Stimulated activated memory B cell treated with anti-CD40 and anti-IgM and Interleukin-4, amounts not matched to agents 10 μg/mL and 1 μg/mL and 100 μg/mL, for 72 hours (primary cell): Measurements from ENCODE around the gene TACR2.
"Not testable (repeated sequence)": the region's sequence is repeated elsewhere in the genome, so short reads cannot be mapped to it uniquely, and the experiment has no call there.

Experiments used
- ATAC-seq: fragments of 150-1000 bp; cut with Tn5 transposase; 2 replicates; pipeline ENCODE4 v1.10.0; 2021
- H3K27ac Mint-ChIP-seq: one replicate; pipeline ENCODE4 v1.8.0; 2022; ENCODE audit warnings: mild to moderate bottlenecking, mixed read lengths
- H3K27me3 Mint-ChIP-seq: one replicate; pipeline ENCODE4 v1.8.0; 2022; ENCODE audit warnings: mixed read lengths
- H3K36me3 Mint-ChIP-seq: one replicate; pipeline ENCODE4 v1.8.0; 2022; ENCODE audit warnings: mixed read lengths
- H3K4me1 Mint-ChIP-seq: one replicate; pipeline ENCODE4 v1.8.0; 2022; ENCODE audit warnings: mixed read lengths
- H3K4me3 Mint-ChIP-seq: one replicate; pipeline ENCODE4 v1.8.0; 2022; ENCODE audit warnings: mild to moderate bottlenecking, moderate library complexity, mixed read lengths
- H3K9me3 Mint-ChIP-seq: one replicate; pipeline ENCODE4 v1.8.0; 2022; ENCODE audit warnings: mixed read lengths

The TACR2 gene

DNA sequence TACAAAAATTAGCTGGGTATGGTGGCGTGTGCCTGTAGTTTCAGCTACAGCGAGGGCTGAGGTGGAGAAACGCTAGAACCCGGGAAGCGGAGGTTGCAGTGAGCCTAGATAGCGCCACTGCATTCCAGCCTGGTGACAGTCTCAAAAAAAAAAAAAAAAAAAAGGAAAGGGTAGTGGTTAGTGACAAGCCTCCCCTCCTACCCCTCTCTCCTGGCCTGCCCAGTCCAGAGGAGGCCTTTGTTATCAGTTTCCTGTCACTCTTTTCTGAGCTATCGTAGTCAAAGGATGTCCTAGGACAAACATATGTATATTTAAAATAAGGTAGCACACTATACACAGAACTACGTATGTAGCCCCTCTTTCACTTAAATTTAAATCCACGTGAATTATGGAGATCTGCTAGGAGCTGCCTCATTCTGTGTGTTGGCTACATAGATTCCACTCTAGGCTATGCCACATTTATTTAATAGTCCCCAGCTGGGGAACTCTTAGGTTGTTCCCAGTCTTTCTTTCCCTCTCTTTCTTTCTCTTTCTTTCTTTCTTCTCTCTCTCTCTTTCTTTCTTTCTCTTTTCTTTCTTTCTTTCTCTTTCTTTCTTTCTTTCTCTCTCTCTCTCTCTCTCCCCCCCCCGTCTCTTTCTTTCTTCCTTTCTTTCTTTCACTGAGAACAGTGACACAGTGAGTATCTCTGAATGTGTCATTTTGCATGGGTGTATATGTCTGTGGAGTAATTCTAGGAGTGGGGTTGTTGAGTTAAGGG, 38.5 kb upstream of the TACR2 start:
- no peaks in the 10 kb centered on the region for H3K36me3 Mint-ChIP-seq
- no peak for ATAC-seq
- no peak overlapping the region for H3K27ac Mint-ChIP-seq
- H3K9me3 Mint-ChIP-seq, result no peaks in the 10 kb centered on the region
- peaks cover 17% of the 10 kb centered on the region for H3K4me1 Mint-ChIP-seq
- H3K27me3 Mint-ChIP-seq, result peaks cover 65% of the 10 kb centered on the region
- H3K4me3 Mint-ChIP-seq, result no peak overlapping the region

DNA sequence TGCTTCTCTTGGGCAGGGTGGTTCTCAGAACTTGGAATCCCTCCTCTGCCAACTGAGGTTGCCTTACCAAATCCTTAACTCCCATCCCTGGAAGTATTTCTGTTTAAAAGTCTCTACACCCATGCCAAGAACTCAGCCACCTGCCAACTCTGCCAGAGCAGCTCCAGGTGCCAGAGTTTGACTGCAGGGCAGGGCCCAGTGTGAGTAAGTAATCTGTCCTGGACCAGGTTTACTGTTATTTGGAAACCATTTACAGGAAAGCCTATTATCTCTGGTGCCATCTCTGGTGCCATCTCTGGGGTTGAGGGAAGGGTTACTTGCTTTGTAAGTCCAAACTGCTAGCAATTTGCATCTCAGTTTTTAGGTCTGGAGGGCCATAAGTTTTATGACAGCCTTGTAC, 37.1 kb upstream of the TACR2 start:
- Mint-ChIP-seq H3K9me3 (no peaks in the 10 kb centered on the region), H3K36me3 (no peaks in the 10 kb centered on the region), H3K4me3 (no peak overlapping the region), H3K27ac (no peak overlapping the region), H3K27me3 (peaks cover 62% of the 10 kb centered on the region), H3K4me1 (peaks cover 17% of the 10 kb centered on the region)
- no peak for ATAC-seq

DNA sequence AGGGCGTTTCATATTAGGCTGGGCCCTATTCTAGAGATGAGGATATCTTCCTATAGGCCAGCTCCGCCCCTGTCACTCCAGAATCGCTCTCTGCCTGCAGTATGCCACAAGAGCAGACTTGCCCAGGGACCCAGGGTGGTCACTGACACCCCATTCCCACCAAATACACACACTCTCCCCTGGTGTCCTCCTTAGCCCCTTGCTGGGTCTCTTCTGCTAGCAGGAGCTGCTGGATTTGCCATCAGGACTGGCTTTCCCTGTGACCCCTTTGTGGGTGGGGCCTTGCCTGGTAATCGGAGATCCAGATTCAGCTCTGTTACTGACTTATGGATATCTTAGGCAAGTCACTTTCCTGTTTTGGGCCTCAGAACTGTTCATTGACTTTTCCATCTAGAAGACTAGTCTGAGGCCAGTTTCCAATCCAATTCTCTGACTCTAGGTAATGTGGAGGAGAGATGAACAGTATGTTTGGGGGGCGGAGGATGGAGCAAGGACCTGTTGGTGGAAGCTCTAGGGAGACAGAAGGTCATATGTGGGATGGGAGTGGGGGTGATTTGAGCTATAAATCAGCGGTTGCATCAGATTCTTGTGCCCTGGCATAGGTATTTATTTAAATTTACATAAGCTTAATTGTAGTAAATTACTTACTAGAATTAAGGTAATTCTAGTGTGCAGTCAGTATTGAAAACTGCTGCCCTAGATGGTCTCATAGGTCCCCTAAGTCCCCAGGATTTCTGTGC, 36.1 kb upstream of the TACR2 start:
- peaks cover 17% of the 10 kb centered on the region for H3K4me1 Mint-ChIP-seq
- no peaks in the 10 kb centered on the region for H3K36me3 Mint-ChIP-seq
- H3K9me3 Mint-ChIP-seq, result no peaks in the 10 kb centered on the region
- ATAC-seq, result no peak
- H3K27ac Mint-ChIP-seq, result no peak overlapping the region
- peaks cover 65% of the 10 kb centered on the region for H3K27me3 Mint-ChIP-seq
- no peak overlapping the region for H3K4me3 Mint-ChIP-seq

DNA sequence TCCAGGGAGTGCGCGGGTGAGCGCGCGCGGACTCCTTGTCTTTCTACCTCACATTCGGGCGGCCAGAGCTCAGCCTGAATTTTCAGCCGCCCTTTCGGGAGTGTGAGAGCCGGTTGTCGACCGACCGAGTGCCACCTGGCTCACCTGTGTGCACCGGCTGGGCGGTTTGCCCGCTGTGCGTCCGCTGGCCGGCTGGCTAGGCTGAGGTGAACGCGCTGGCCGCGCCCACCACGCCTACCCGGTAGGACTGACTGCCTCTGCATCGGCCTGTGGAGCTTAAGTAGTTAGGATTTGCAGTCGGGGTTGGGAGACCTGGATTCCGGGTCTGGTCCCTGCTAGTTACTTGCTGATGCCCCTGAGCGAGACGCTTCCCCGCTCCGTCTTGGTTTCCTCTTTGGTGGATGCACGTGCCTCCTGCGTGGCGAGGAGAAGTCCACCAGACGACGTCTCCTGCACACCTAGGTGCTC, 35.1 kb upstream of the TACR2 start:
- peaks cover 58% of the 10 kb centered on the region for H3K27me3 Mint-ChIP-seq
- peaks cover 17% of the 10 kb centered on the region for H3K4me1 Mint-ChIP-seq
- no peak overlapping the region for H3K27ac Mint-ChIP-seq
- H3K36me3 Mint-ChIP-seq, result no peaks in the 10 kb centered on the region
- H3K4me3 Mint-ChIP-seq, result peak overlapping the region; percentile 90
- no peaks in the 10 kb centered on the region for H3K9me3 Mint-ChIP-seq
- ATAC-seq, result no peak

DNA sequence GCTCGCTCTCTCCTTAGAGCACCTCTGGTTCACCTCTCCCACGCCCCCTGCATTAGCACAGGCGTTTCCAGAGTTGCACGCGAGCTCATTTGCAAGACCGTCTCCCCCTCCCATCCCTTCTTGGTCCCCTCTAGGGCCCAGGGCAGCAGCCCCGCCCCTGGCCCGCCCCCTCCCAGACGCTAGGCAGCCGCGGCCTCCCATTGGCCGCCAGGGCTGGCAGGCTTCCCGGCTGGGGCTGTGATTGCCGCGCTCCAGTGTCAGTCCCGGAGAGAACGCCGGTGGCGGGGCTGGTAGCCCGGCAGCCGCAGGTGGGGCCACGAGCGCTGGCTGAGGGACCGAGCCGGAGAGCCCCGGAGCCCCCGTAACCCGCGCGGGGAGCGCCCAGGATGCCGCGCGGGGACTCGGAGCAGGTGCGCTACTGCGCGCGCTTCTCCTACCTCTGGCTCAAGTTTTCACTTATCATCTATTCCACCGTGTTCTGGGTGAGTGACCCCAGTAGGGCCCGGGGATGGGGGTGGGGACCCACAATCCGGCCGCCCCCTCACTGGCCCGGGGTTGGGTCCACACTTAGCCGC, 34.6 kb upstream of the TACR2 start, which contains the start of gene TSPAN15:
TSS of gene TSPAN15 (plus strand) at position 257 of the 575 bp plus-strand sequence. CDS start at position 387, 130 bp downstream.
- Mint-ChIP-seq H3K27me3 (peaks cover 56% of the 10 kb centered on the region), H3K36me3 (no peaks in the 10 kb centered on the region), H3K4me1 (peaks cover 17% of the 10 kb centered on the region), H3K4me3 (peak within 1 kb of the TSS; percentile 90), H3K27ac (no peak within 1 kb of the TSS), H3K9me3 (no peaks in the 10 kb centered on the region)
- ATAC-seq, result peak; percentile 87

DNA sequence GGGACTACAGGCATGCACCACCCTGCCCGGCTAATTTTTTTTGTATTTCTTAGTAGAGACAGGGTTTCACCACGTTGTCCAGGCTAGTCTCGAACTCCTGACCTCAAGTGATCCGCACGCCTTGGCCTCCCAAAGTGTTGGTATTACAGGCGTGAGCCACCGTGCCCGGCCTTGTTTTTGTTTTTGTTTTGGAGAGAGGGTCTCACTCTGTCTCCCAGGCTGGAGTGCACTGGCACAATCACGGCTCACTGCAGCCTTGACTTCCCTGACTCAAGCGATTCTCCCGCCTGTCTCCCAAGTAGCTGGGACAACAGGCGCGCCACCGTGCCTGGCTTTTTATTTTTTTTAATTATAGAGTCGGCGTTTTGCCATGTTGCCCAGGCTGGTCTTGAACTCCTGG, 33.7 kb upstream of the TACR2 start:
- H3K9me3 Mint-ChIP-seq, H3K4me3 Mint-ChIP-seq, H3K36me3 Mint-ChIP-seq, H3K27ac Mint-ChIP-seq, ATAC-seq: not testable (repeated sequence)
- H3K27me3 Mint-ChIP-seq, result peaks cover 50% of the 10 kb centered on the region
- H3K4me1 Mint-ChIP-seq, result peaks cover 17% of the 10 kb centered on the region

DNA sequence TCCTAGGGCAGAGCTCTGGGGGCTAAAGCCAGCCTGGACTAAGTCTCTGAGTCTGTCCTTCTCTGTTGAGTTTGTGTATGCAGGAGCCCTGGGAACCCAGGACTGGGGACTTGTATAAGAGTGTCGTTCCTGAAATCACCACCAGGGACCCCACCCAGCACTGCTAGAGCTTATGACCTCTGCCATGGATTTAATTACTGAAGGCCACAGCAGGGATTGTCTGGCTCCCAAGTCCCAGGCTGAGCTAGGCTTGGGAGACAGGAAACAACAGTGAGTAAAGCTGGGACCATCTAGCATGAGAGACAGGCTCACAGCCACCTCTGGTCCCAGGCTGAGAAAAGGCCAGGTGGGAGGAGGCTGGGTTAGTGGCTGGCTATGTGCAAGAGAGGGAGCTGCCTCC, 33.1 kb upstream of the TACR2 start:
- ATAC-seq, result peak; percentile 42
- H3K27me3 Mint-ChIP-seq, result peaks cover 46% of the 10 kb centered on the region
- peaks cover 17% of the 10 kb centered on the region for H3K4me1 Mint-ChIP-seq
- no peaks in the 10 kb centered on the region for H3K36me3 Mint-ChIP-seq
- H3K27ac Mint-ChIP-seq, result no peak overlapping the region
- no peak overlapping the region for H3K4me3 Mint-ChIP-seq
- H3K9me3 Mint-ChIP-seq, result no peaks in the 10 kb centered on the region

DNA sequence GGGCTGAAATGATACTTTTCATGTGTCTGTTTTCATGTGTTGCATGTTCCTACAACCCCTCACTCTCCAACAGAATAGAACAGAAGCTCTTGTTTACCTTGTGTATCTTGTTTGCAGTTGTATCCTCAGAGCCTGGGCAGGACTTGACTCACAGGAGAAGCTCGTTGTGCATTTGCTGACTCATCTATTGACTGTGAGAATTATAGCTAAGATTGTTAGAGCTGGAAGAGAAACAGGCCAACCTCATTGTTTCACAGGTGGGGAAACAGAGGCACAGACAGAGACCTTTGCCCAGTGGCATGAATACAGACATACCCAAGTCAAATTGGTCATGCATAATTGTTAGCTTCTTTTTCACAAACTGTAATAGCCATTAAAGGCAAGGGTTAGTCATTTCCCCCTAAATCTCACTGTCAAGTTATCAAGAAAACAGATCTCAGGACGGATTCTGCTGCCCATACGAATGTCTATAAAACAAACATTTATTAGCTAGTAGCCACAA, 30.0 kb upstream of the TACR2 start:
- no peak for ATAC-seq
- H3K4me3 Mint-ChIP-seq, result no peak overlapping the region
- peaks cover 11% of the 10 kb centered on the region for H3K4me1 Mint-ChIP-seq
- no peaks in the 10 kb centered on the region for H3K36me3 Mint-ChIP-seq
- peaks cover 43% of the 10 kb centered on the region for H3K27me3 Mint-ChIP-seq
- no peaks in the 10 kb centered on the region for H3K9me3 Mint-ChIP-seq
- H3K27ac Mint-ChIP-seq, result no peak overlapping the region

DNA sequence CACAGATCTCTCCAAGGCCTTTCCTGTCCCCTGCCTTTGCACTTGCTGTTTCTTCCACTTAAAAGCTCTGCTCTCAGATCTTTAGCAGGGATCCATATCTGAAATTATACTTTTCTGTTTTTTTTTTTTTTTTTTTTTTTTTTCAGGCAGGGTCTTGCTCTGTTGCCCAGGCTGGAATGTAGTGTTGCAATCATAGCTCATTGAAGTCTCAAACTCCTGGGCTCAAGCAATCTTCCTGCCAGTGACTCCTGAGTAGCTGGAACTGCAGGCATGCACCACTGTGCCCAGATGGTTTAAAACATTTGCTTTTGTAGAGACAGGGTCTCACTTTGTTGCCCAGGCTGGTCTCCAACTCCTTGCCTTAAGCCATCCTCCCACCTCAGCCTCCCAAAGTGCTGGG, 29.5 kb upstream of the TACR2 start:
- peaks cover 43% of the 10 kb centered on the region for H3K27me3 Mint-ChIP-seq
- no peak overlapping the region for H3K27ac Mint-ChIP-seq
- H3K4me1 Mint-ChIP-seq, result peaks cover 6% of the 10 kb centered on the region
- ATAC-seq, result no peak
- H3K9me3 Mint-ChIP-seq, result no peaks in the 10 kb centered on the region
- H3K36me3 Mint-ChIP-seq, result no peaks in the 10 kb centered on the region
- H3K4me3 Mint-ChIP-seq, result no peak overlapping the region

DNA sequence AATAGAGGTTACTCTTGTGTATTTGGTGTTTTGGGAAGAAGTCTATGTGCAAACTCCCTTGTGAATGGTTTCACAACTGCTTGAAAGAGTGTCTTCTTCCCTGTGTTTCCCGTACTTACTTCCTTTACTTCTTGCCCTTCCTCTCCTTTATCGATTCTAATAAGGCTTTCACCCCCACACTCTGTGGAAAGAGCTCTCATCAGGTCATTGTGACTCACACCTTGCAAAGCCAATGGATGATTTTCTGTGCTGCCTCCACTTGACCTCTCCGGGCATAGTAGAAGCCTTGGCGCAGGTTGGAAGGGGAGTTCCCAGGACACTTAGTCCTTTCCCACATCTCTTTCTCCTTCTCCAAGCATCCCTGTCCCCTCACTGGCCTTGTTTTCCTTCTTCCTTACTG, 28.3 kb upstream of the TACR2 start:
- no peaks in the 10 kb centered on the region for H3K9me3 Mint-ChIP-seq
- ATAC-seq, result no peak
- no peak overlapping the region for H3K27ac Mint-ChIP-seq
- H3K36me3 Mint-ChIP-seq, result no peaks in the 10 kb centered on the region
- H3K27me3 Mint-ChIP-seq, result peaks cover 38% of the 10 kb centered on the region
- no peak overlapping the region for H3K4me3 Mint-ChIP-seq
- H3K4me1 Mint-ChIP-seq, result no peaks in the 10 kb centered on the region

DNA sequence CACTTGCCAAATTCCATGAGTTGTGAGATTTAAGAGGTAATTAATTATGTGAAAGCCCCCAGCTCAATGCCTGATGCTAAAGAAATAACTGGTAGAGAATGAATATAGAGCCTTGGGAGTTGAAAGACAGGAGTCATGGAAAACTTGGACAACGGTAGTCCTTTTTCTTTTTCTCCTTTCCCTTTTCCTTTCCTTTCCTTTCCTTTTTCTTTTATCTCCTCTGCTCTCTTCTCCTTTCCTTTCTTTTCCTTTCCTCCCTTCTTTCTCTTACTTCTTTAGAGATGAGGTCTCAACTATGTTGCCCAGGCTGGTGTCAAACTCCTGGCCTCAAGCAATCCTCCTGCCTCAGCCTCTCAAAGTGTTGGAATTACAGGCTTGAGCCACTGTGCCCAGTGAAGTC, 26.6 kb upstream of the TACR2 start:
- H3K27me3 Mint-ChIP-seq, result peaks cover 42% of the 10 kb centered on the region
- H3K36me3 Mint-ChIP-seq, result no peaks in the 10 kb centered on the region
- H3K9me3 Mint-ChIP-seq, result no peaks in the 10 kb centered on the region
- H3K4me1 Mint-ChIP-seq, result no peaks in the 10 kb centered on the region
- H3K4me3 Mint-ChIP-seq, result no peak overlapping the region
- no peak overlapping the region for H3K27ac Mint-ChIP-seq
- ATAC-seq, result no peak

DNA sequence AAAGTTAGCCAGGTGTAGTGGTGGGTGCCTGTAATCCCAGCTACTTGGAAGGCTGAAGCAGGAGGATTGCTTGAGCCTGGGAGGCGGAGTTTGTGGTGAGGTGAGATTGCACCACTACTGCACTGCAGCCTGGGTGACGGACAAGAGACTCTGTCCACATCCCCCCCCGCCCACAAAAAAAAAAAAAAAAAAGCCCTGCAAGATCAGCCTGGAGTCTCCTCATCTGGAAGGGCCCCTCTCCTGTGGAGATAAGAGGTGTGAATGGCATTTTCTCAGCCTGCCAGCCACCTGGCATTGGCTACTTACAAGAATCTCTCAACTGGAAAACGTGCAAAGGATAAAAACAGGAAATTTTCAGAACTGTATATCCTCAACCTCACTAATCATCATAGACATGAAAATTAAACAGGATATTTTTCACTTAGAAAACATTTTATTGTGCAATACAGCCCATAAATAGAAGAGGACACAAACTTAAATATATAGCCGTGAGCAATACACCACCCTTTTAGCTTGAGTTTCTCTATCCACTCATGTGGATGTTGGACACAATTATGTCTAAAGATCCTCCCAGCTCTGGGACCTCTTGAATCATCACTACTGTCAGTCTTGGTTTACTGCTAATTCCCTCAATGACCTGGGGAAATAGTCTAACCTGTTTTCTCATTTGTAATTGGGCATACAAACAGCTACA, 23.2 kb upstream of the TACR2 start:
- Mint-ChIP-seq H3K9me3 (no peaks in the 10 kb centered on the region), H3K27ac (no peak overlapping the region), H3K4me3 (no peak overlapping the region), H3K27me3 (peaks cover 59% of the 10 kb centered on the region), H3K36me3 (no peaks in the 10 kb centered on the region), H3K4me1 (no peaks in the 10 kb centered on the region)
- ATAC-seq, result no peak

DNA sequence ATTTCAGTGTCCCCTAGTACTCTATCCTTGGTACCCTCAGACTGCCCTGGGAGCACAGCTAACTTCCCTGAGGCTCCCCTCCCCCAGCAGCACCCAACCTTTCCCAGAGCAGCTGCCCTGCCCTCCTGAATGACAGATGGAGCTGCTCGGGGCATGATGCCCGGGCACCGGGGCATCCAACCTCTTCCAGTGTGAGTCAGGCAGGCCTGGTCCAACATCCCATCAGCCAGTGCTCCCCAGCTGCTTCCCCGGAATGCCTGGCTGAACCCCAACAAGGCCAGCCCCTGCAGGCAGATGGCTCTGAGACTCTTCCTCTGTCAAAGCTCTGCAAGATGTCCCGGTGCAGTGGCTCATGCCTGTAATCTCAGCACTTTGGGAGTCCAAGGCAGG, 22.6 kb upstream of the TACR2 start:
- Mint-ChIP-seq H3K4me1 (no peaks in the 10 kb centered on the region), H3K4me3 (no peak overlapping the region), H3K27ac (no peak overlapping the region), H3K9me3 (no peaks in the 10 kb centered on the region), H3K36me3 (no peaks in the 10 kb centered on the region), H3K27me3 (peaks cover 65% of the 10 kb centered on the region)
- ATAC-seq, result no peak

DNA sequence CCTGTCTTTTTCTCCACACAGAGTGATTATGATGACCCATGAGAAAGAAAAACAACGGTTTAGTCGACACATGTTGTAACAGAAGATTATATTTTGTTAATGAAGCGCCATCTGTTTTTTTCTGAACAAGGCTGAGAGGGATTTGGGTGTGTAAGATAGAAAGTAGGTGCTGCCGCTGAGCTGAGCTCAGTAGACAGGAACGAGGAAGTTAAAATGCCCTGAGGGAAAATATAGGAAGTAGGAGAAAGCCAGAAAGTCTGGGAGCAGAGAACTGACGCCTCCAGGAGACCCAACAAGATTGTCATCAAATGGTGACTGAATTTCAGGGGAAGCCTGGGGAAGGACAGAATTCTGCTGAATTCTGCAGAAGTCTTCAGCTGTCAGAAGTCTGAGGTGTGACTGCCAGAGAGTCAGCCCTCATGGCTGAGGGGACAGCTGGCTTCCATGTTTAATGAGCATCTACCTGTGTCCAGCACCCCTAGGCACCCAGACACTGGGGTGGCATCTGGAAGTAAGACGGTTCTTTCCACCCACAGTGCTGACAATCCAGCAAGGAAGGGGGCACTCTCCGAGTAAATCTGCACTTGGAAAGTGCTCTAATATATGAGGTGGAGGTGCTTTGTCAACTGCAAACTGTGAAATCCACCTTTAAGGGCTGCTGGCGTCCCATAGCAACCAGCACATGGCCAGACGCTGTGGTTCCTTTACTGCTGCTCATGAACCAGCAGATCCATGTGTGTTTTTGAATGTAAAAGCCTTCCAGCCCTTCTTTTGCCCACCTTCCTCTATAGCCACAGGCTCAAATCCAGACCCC, 22.0 kb upstream of the TACR2 start:
- Mint-ChIP-seq H3K27ac (no peak overlapping the region), H3K4me3 (no peak overlapping the region), H3K27me3 (peaks cover 69% of the 10 kb centered on the region), H3K36me3 (no peaks in the 10 kb centered on the region), H3K4me1 (no peaks in the 10 kb centered on the region), H3K9me3 (no peaks in the 10 kb centered on the region)
- ATAC-seq, result no peak
